ENCODE results near the gene DAPK1.

- TF ChIP-seq, protein P1, sequence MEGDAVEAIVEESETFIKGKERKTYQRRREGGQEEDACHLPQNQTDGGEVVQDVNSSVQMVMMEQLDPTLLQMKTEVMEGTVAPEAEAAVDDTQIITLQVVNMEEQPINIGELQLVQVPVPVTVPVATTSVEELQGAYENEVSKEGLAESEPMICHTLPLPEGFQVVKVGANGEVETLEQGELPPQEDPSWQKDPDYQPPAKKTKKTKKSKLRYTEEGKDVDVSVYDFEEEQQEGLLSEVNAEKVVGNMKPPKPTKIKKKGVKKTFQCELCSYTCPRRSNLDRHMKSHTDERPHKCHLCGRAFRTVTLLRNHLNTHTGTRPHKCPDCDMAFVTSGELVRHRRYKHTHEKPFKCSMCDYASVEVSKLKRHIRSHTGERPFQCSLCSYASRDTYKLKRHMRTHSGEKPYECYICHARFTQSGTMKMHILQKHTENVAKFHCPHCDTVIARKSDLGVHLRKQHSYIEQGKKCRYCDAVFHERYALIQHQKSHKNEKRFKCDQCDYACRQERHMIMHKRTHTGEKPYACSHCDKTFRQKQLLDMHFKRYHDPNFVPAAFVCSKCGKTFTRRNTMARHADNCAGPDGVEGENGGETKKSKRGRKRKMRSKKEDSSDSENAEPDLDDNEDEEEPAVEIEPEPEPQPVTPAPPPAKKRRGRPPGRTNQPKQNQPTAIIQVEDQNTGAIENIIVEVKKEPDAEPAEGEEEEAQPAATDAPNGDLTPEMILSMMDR (IDR thresholded peaks at IDR 0.05), result no peak
- TF ChIP-seq POLR2A (IDR thresholded peaks at IDR 0.05), result no peak
Measured at GRCh38 chr9:87527211-87527916, 29.7 kb downstream of the DAPK1 start.

All from vagina (tissue), 2 donors.